ENCODE measurements around the gene NRF1.
"Not testable (repeated sequence)": the region's sequence is repeated elsewhere in the genome, so short reads cannot be mapped to it uniquely, and the experiment has no call there.

- not testable (repeated sequence) for TF ChIP-seq ZNF384 (IDR thresholded peaks at IDR 0.05; ENCODE audit: borderline replicate concordance, low read depth, low read length); EP300 (IDR thresholded peaks at IDR 0.05; ENCODE audit: borderline replicate concordance in 1 of 2, control insufficient read depth in 1 of 2, low read depth in 2 of 2, low read length in 2 of 2); CTCF (IDR thresholded peaks at IDR 0.05 in 2 of 3, conservative IDR thresholded peaks at IDR 0.05 in 1 of 3; ENCODE audit: control insufficient read depth in 2 of 3, extremely low read depth in 1 of 3, insufficient read depth in 1 of 3, low read depth in 3 of 3, low read length in 3 of 3); EZH2 (IDR thresholded peaks at IDR 0.05; ENCODE audit: borderline replicate concordance, control insufficient read depth, low read depth, low read length)
Measured at GRCh38 chr7:129596386-129596785, 15.1 kb upstream of the NRF1 start.
